H1 (cell line): ENCODE measurements around the gene PRRT1B. TPM values are rescaled to one million over a fixed set of nuclear protein-coding genes. Genes with fewer than 3 reads are reported as not detected.

Experiments used
- JUN ChIP-seq: IDR thresholded peaks from 2 replicates; pipeline ENCODE4 v1.6.1; 2011; ENCODE audit warnings: low read depth, mild to moderate bottlenecking, improper control_type of control experiment, low read length
- PHF8 ChIP-seq: fragments of 200-600 bp; sonication (generic); conservative IDR thresholded peaks from 2 replicates; pipeline ENCODE4 v1.7.1; 2012; ENCODE audit warnings: low read depth, mild to moderate bottlenecking, inconsistent platforms, low read length, moderate library complexity
- polyA plus RNA-seq, 7 experiments: library from polyadenylated mRNA; depleted of rRNA in 3 of 7; stranded (reverse) in 5 of 7; unstranded in 2 of 7; fragments of >200 nt in 5 of 7; fragments of 200-250 nt in 2 of 7; gene quantifications; 1 replicate in 5 of 7; 2 replicates in 1 of 7; 4 replicates in 1 of 7; pipeline versions ENCODE4 v1.2.1 to v1.2.3, GENCODE V29; 2011 to 2013; ENCODE audit warnings: missing spikeins in 2 of 7, mixed read lengths in 2 of 7
- total RNA-seq: library from RNA; stranded (reverse); fragmentation: NEBNext Ultra II Directional; extraction: Animal tissue kit (Norgen Biotek cat#: 25700); gene quantifications from 2 replicates; pipeline ENCODE4 v1.2.1, GENCODE V29; 2021
- TF ChIP-seq, protein P1 (sequence below): IDR thresholded peaks from 2 replicates; pipeline ENCODE4 v1.6.1; 2012; ENCODE audit warnings: low read length, inconsistent platforms

PRRT1B gene
- total and polyA plus RNA-seq, 2 of the 8 experiments (the other 6 are each of a cell fraction or from before 2014, with no cell fraction given), result 0.30 to 1.2 TPM

DNA sequence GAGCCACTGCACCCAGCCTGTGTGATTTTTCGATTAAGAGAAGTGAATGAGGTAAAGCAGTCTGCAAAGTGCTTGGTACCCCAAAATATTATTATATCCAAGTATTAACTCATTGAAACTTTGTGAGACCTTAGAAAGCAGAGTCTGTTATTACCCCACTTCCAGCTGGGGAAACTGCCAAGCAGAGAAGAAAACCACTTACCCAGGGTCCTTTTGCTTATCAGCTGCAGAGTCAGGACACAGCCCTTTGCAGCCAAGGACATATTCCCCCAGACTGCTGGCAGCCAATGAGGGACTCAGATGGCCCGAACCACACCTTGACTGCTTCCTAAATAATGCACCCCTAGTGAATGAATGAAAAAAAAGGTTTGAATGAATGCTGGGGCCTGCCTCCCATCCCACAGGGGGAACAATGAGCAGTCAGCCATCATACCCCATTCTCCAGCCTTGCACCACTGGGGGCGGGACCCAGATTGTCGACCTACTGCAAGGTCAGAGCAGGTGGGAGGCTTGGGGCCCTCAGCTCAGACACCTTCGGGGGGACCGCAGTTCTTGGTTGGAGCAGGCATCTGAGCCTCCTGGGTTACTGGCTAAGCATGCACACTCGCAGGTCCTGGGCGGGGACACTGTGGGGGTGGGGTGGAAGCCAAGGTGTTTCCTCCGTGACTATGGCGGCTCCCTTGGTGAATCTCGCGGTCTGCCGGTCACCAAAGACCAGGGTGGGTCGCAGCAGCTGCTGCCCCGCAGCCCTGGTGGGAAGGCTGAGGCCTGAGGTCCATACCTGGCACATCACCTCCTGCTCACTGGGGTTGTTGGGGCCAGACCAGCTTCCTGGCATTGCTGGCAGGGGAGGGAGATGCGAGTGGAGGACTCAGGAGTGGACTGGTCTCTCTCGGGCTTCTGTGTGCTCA is 29.7 kb downstream of the PRRT1B start (continued):
- TF ChIP-seq JUN (no peak), PHF8 (no peak)
- TF ChIP-seq, protein P1, sequence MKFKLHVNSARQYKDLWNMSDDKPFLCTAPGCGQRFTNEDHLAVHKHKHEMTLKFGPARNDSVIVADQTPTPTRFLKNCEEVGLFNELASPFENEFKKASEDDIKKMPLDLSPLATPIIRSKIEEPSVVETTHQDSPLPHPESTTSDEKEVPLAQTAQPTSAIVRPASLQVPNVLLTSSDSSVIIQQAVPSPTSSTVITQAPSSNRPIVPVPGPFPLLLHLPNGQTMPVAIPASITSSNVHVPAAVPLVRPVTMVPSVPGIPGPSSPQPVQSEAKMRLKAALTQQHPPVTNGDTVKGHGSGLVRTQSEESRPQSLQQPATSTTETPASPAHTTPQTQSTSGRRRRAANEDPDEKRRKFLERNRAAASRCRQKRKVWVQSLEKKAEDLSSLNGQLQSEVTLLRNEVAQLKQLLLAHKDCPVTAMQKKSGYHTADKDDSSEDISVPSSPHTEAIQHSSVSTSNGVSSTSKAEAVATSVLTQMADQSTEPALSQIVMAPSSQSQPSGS, result no peak
